A673 (cell line): ENCODE results near the gene SLC44A1.
A peak's percentile ranks its signal among the peaks of the same experiment; 100 is the strongest.

Experiments used
- EZH2 ChIP-seq: fragments of 200-600 bp; sonication (generic); IDR thresholded peaks from 2 replicates; pipeline ENCODE4 v1.6.1; 2017; ENCODE audit warnings: borderline replicate concordance, low read depth, mild to moderate bottlenecking, mixed read lengths, antibody characterized with exemption, low read length; ENCODE audit not compliant: poor library complexity, severe bottlenecking
- TF ChIP-seq, protein P1 (sequence below): fragments of 300-800, 200-600 bp; sonication (generic); conservative IDR thresholded peaks from 2 replicates; pipeline ENCODE4 v1.5.1; 2017; ENCODE audit warnings: low read depth, mild to moderate bottlenecking, antibody characterized with exemption, low read length, moderate library complexity, mixed read lengths

DNA sequence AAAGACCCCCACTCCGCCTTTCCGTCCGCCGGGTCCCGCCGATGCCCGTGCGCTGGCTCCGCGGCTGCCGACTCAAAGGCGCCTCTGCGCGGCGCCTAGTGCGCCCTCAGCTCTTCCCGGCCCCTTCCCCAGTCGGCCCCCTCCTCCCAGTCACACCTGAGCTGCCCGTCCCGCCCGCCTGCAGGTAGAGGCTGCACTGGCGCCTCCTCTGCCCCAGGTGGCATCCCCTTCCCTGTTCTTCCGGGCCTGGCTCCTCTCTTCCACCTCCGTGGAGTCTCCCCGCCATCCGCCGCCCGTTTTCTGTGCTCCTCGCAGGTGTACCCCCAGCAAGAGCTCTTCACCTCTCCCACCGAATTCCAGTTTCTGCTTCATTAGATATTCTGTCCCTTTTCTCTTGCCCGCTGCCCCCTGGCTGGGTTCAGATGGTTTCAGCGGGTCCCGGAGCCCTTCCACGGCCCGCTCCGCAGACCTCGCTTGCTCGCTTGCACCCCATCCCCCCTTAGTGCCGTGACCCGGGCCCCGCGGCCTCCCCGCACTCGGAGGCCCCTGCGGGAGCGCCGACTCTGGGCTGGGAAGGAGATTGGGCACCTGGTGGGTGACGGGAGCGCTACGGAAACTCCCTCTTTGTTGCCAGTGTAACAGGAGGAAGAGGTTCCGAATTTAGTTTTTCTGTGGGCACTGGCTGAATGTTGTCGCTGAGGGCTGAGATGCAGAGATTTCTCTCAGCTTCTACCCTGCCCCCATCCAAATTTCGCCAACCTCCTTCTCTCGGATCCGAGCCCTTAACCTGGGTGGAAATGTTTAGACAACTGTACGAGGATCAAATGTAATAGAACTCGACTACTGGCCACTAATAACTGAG lies 809 bp downstream of the SLC44A1 start:
- TF ChIP-seq, protein P1, sequence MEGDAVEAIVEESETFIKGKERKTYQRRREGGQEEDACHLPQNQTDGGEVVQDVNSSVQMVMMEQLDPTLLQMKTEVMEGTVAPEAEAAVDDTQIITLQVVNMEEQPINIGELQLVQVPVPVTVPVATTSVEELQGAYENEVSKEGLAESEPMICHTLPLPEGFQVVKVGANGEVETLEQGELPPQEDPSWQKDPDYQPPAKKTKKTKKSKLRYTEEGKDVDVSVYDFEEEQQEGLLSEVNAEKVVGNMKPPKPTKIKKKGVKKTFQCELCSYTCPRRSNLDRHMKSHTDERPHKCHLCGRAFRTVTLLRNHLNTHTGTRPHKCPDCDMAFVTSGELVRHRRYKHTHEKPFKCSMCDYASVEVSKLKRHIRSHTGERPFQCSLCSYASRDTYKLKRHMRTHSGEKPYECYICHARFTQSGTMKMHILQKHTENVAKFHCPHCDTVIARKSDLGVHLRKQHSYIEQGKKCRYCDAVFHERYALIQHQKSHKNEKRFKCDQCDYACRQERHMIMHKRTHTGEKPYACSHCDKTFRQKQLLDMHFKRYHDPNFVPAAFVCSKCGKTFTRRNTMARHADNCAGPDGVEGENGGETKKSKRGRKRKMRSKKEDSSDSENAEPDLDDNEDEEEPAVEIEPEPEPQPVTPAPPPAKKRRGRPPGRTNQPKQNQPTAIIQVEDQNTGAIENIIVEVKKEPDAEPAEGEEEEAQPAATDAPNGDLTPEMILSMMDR, result 0 out of 2 replicates have a peak, but pooled peaks have one; percentile 9
- no peak for TF ChIP-seq EZH2
